ENCODE data around the gene TPSG1.

Gene TPSG1

DNA sequence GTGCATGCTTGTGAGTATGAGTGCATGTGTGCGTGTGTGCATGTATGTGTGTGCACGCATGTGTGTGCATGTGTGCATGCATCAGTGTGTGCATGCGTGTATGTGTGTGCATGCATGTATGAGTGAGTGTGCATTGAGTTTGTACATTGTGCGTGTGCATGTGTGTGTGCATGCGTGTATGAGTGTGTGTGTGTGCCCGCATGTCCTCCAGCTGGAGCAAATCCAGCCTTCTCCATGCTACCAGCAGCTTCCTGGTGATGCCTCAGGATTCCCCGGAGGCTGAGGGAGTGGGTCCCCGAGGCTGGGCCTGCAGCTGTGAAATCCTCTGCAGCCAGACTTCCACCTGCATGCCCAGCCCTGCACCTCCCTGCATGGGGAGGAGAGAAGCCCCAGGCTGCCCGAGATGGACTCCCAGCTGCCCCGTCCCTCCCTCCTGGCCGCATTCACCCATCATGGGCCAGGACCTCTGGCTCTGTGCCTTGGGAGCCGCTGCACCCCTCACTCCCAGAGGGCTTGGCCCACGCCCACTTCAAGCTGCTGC, 40.1 kb upstream of the TPSG1 start:
- TF ChIP-seq, protein P1, sequence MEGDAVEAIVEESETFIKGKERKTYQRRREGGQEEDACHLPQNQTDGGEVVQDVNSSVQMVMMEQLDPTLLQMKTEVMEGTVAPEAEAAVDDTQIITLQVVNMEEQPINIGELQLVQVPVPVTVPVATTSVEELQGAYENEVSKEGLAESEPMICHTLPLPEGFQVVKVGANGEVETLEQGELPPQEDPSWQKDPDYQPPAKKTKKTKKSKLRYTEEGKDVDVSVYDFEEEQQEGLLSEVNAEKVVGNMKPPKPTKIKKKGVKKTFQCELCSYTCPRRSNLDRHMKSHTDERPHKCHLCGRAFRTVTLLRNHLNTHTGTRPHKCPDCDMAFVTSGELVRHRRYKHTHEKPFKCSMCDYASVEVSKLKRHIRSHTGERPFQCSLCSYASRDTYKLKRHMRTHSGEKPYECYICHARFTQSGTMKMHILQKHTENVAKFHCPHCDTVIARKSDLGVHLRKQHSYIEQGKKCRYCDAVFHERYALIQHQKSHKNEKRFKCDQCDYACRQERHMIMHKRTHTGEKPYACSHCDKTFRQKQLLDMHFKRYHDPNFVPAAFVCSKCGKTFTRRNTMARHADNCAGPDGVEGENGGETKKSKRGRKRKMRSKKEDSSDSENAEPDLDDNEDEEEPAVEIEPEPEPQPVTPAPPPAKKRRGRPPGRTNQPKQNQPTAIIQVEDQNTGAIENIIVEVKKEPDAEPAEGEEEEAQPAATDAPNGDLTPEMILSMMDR (IDR thresholded peaks at IDR 0.05; ENCODE audit: insufficient read depth, low read depth, low read length, missing control alignments) = no peak

DNA sequence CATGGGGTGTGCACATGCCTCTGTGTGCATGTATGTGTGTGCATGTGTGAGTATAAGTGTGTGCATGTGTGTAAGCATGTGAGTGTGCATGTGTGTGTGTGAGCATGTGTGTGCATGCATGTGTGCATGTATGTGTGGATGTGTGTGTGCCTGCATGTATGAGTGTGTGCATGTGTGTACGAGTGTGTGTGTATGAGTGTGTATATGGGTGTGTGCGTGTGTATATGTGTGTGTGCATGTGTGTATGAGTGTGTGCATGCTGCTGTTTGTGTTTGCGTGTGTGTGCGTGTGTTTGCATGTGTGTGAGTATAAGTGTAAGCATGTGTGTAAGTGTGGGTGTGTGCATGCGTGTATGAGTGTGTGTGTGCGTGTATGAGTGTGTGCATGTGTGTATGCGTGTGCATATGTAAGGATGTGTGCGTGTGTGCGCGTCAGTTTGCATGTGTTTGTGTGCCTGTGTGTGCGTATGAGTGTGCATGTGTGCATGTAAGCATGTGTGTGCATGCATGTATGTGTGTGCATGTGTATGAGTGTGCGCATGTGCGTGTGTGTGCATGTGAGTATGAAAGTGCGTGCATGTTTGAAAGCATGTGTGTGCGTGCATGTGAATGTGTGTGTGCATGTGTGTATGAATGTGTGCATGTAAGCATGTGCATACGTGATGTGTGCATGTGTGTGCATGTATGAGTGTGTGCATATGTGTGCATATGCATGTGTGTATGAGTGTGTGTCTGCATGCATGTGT, 39.4 kb upstream of the TPSG1 start:
- DNase-seq (ENCODE audit: low read depth) = no peak
- TF ChIP-seq, protein P1 (IDR thresholded peaks at IDR 0.05; ENCODE audit: insufficient read depth, low read depth, low read length, missing control alignments) = no peak
- H3K4me3 ChIP-seq (ENCODE audit: low read length) = no peak overlapping the region

More for the DNA sequence above, 40.1 kb upstream of the TPSG1 start:
- H3K4me3 ChIP-seq (ENCODE audit: low read length) = no peak overlapping the region
- no peak for DNase-seq (ENCODE audit: low read depth)

GRCh38 chr16:1263591-1264344, 38.7 kb upstream of the TPSG1 start:
- TF ChIP-seq, protein P1 (IDR thresholded peaks at IDR 0.05; ENCODE audit: insufficient read depth, low read depth, low read length, missing control alignments) = no peak
- DNase-seq (ENCODE audit: low read depth) = no peak
- H3K4me3 ChIP-seq (ENCODE audit: low read length) = no peak overlapping the region

GRCh38 chr16:1262846-1263221, 37.8 kb upstream of the TPSG1 start:
- TF ChIP-seq, protein P1 (IDR thresholded peaks at IDR 0.05; ENCODE audit: insufficient read depth, low read depth, low read length, missing control alignments) = no peak
- no peak for DNase-seq (ENCODE audit: low read depth)
- H3K4me3 ChIP-seq (ENCODE audit: low read length) = no peak overlapping the region

DNA sequence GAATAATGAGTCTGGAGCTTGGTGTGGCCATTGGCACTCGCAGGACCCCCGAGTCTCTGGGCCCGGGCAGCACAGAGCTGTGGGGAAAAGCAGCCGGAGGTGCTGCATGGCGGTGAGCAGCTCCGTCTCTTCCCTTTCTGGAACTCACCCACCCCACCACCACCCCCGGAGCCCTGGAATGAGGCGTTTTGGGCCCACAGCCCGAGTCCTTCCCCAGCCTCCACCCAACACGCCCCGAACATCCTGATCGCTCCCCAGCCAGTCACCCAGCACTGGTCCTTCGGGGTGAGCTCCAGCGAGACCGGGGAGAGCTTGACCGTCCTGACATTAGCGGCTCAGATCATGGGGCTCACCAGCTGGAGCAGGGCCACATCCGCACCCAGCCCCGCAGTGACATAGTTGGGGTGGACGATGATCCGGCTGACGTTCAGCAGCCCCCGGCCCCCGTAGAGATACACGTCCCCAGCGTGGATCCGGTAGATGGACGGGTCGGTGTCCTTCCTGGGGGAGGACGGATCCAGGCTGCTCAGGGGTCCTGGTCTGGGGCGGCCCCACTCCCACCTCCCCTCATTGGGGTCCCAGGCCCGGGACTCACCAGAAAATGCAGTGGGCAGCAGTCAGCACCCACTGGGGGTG, 37.3 kb upstream of the TPSG1 start:
- TF ChIP-seq, protein P1 (IDR thresholded peaks at IDR 0.05; ENCODE audit: insufficient read depth, low read depth, low read length, missing control alignments) = no peak
- no peak for DNase-seq (ENCODE audit: low read depth)
- no peak overlapping the region for H3K4me3 ChIP-seq (ENCODE audit: low read length)

DNA sequence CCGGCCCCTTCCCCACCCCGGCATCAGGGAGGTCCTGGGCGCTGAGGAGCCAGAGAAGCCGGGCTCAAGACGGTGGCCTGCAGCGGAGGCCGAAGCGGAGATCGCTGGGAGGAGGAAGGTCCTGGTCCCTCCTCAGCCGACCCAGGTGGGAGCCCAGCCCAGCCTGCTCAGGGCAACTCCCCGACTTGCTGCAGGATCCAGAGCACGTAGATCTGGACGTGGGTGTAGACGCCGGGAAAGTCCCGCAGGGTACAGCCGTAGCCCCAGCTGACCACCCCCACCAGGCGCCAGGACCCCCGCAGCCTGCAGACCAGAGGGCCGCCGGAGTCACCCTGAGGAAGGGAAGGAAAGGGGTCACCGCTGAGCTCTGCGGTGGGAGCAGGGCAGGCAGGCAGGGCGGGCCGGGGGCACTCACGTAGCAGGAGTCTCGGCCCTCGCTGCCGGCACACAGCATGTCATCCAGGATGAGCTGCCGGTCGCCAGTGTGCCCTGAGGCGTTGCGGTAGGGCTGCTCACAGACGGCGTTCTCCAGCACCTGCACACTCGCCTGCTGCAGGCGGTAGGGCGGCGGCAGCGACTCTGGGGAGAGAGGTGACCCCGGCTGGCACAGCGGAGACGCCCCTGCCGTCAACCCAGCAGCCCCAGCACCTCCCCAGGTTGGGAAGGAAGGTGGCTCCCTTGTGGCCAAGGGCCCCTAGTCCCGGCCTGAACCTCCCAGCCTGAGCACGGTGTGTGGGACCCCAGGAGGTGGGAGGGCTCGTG, 36.2 kb upstream of the TPSG1 start:
- TF ChIP-seq, protein P1 (IDR thresholded peaks at IDR 0.05; ENCODE audit: insufficient read depth, low read depth, low read length, missing control alignments) = no peak
- DNase-seq (ENCODE audit: low read depth) = peak; percentile 11
- no peak overlapping the region for H3K4me3 ChIP-seq (ENCODE audit: low read length)
